CD4-positive, alpha-beta T cell treated with Interleukin-6 at 100 ng/mL for 8 hours (primary cell): ENCODE measurements around the gene ZBBX.

Source experiments
- DNase-seq: peaks from one replicate; pipeline ENCODE4 v3.0.0-alpha.2; 2020; ENCODE audit warnings: mixed read lengths, low spot score

The ZBBX gene

GRCh38 chr3:167305340-167305890 lies 74.7 kb downstream of the ZBBX start:
- DNase-seq: no peak

DNA sequence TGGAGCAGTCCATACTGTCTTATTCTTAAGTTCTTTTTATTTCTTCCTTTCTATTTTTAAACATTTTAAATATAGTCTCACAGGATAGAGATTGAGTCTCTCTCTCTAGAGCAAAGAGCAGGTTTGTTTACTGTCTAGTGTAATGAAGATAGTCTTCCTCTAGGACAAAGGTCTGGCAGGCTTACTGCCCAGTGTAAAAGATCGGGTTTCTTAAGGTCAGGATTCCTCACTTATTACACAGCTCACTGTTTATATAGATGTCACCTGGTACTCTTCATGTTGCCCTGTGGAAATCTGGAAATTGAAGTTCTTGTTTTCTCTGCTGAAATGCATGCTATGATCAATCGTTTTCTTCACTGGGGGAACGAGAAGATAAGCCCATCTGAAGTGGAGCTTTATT lies 76.0 kb downstream of the ZBBX start:
- no peak for DNase-seq

DNA sequence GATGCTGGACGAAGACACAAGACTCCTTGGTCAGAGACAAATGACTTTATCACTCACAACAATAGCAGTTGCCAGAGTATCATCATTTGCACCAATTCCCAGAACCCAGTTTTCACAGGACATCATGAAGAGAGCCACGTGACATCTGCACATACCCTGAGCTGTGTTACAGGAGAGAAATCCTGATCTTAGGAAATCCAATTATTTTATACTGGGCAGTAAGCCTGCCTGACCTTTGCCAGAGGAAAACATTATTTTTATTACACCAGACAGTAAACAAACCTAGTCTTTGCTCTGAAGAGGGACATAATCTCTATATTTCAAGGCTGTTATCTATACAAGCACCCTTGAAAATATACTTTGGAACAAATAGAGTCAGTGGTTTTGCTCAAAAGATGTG lies 77.4 kb downstream of the ZBBX start:
- DNase-seq: no peak

- DNase-seq: no peak
Observed at GRCh38 chr3:167300207-167300606, 79.9 kb downstream of the ZBBX start.

- DNase-seq: no peak
Observed at GRCh38 chr3:167289435-167289834, 90.7 kb downstream of the ZBBX start.

- no peak for DNase-seq
Observed at GRCh38 chr3:167288737-167289136, 91.4 kb downstream of the ZBBX start.

DNA sequence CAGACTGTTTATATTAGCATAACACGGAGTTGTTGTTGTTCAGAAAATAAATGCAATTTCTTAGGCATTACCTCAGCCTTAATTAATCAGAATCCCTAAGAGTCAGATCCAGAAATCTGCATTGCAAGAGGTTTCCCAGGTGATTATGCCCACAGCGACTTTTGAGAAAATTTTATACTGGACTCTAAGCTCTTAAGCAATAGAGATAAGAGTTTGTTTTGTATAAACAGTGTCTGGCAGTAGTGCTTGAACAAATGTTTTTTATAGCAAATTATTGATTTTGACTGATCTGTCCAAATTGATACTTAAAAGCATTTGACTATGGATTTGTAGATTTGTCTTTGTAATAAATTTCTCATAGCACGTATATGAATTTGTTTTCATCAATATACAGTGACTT lies 92.8 kb downstream of the ZBBX start:
- no peak for DNase-seq

GRCh38 chr3:167274141-167274874 lies 105.8 kb downstream of the ZBBX start:
- no peak for DNase-seq

GRCh38 chr3:167253037-167253436 lies 127.1 kb downstream of the ZBBX start:
- no peak for DNase-seq

DNA sequence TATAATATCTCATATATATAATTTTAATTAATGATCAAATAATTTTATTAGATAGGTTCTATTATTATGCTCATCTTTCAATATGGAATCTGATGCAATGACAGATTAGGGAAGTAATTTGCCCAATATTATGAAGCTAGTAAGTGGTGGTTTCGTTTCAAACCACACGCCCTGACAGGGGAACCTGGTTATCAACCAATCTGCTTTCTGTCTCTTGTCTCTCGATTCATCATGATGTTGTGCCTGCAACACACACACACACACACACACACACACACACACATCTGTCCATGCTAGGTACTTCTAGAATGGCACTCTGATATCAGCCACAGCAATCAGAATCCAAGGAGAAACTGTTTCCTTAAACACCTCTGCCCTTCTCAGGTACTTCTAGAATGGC lies 128.4 kb downstream of the ZBBX start:
- DNase-seq: no peak

GRCh38 chr3:167246252-167246651 lies 133.8 kb downstream of the ZBBX start:
- DNase-seq: no peak

DNA sequence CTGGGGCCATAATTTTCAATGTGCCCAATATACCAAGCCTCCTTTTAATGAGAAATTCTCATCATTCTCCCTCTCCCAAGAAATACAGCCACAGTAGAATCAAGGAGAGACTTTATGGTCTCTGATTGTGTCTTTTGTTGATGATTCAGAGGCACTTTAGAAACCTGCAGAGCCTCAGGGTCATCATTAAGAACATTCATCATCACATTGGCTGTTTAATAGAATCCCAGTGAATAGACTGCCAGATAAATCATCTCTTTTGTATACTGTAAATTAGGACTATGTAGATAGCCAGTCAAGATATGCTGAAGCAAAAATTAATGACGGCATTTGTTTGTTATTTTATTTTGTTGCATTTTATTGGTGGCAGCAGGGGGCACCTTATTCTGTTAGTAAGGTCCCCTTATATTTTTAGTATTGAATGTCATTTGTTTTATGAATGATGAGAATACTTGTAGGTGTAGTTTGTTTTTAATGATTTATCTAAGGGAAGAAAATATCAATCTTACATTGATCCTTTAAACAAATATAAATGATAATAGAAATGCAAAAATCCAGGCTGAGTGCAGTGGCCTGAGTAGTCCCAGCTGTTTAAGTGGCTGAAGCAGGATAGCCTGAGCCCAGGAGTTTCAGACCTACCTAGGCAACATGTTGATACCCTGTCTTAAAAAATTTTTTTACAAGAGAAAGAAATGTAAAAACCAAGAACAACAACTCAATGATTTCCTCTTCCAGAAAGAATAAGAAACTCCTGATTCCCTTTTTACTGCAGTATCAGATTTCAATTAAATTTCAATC lies 138.8 kb downstream of the ZBBX start:
- no peak for DNase-seq

- no peak for DNase-seq
Observed at GRCh38 chr3:167228135-167228534, 152.0 kb downstream of the ZBBX start.

DNA sequence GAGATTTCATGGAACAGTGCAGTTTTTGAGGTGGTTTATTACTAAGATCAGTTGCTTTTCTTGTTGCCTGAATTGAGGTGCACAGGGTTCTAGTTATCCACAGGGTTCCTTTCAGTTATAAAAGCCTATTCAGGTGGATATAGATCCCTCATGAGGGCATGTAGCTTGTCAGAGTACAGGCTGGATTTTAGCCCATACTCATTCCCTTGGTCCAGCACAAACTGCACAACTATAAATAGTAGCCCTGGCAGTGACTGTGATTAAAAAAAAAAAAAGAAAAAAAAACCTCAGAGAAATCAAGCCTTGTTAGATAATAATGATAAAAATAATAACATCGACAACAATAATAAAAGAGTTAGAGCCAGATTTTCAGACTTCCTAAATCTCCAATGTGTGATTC lies 154.3 kb downstream of the ZBBX start:
- no peak for DNase-seq

DNA sequence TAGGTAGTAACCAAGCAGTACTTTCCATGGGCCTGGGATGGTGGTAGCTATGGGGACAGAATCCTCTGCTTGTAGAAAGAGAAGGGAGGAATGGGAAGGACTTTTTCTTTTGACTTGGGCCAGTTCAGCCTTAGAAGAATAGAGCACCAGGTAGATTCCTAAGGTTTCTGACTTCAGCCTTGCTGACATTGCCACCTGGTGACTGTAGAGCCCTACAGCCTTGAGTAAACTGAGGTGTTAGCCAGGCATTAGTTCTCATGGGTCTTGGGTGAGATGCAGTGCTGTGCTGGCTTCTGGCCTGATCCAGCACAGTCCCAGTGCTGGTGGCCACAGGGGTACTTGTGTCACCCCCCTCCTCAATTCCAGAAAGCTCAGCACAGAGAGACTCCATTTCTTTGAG lies 171.1 kb downstream of the ZBBX start:
- no peak for DNase-seq

DNA sequence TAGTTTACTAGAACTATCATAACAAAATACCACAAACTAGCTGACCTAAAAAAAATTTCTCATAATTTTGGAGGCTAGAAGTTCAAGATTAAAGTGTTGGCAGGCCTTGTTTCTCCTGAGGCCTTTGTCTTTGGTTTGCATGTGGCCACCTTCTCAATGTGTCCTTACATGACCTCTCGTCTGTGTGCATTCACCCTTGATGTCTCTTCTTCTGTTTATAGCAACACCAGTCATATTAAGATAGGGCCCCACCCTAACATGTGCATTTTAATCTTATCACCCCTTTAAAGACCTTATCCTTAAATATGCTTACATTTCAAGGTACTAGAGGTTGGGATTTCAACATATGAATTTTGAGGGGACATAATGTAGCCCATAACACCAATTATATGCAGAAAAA lies 177.0 kb downstream of the ZBBX start:
- no peak for DNase-seq

DNA sequence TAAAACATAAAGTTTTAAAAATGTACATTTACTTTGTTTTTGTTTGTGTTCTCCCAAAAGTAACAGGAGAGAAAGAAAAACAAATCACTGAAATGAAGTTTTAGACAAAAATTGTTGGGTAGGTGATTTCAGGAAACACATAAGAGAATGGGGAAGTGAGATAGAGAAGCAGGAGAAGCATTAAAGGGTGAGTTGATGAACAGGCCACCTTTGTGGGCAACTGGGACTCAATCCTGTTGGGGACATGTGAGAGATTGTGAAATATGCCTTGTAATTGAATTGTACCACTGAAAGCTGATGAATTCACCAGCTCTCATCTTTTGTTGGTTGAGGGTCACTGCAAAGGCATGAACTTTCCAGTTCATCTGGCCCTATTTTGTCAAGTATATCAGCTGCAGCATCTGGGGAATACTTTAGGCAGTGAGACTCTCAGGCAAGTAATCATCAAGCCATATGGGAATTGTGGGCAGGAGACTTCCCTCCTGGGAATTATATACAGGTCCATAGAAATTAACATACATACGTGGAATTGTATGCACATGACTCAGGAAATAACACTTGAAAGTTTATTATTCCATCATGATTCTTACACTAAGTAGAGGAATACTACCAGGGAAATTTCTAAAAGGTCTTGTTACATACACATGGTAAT lies 181.0 kb downstream of the ZBBX start:
- no peak for DNase-seq
